ENCODE results near the gene FRMD4A.

Gene FRMD4A

DNA sequence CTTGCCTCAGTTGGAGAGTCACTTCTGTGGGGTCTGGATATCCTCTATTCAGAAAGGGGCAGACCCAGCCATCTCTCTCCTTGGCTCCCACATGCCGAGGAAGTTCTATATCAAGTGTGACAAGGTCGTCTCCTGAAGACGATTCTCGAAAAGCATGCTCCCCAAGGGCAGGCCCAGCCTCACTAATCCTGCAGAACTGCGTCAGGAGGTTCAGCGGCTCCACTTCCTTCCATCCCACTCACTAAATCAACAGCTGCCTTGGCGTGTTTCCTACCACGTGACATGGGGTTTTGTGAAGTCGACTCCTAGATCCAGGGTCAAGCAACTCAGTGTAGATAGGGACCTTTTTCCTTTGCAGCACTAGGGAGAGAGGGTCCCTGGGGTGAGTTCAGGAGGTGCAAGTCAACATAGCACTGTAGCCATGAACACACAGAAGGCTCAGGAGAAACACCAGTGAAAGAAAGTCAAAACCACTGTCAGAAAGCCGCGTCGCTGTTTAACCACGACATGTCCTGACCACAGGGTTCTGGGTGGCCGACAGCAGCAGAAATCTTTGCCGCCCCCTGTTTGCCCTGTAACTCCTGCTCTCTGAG is 587.5 kb downstream of the FRMD4A start:
- no peak for DNase-seq (ENCODE audit: low read depth)

DNA sequence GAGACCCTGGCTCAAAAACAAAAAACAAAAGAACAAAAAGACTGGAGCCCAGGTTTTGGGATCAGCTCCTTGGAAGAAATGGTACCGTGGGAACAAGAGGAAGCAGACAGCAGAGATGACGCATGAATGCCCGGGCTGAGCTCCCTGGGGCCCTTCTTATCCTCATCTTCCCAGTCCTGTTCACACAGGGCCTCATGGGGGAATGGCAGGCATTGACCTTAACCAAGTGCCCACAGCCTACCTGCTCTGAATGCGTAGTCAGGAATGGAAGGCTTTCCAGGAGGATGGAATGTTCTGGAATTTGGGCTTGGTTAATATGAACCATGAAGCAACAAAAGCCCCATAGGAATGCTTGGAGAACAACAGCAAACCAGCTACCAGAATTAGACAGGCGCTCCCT is 589.3 kb downstream of the FRMD4A start:
- no peak for DNase-seq (ENCODE audit: low read depth)

GRCh38 chr10:13740461-13740860 is 590.3 kb downstream of the FRMD4A start:
- DNase-seq (ENCODE audit: low read depth), result no peak

- no peak for DNase-seq (ENCODE audit: low read depth)
Observed at GRCh38 chr10:13739183-13739582, 591.5 kb downstream of the FRMD4A start.

GRCh38 chr10:13736506-13736905 is 594.2 kb downstream of the FRMD4A start:
- no peak for DNase-seq (ENCODE audit: low read depth)

DNA sequence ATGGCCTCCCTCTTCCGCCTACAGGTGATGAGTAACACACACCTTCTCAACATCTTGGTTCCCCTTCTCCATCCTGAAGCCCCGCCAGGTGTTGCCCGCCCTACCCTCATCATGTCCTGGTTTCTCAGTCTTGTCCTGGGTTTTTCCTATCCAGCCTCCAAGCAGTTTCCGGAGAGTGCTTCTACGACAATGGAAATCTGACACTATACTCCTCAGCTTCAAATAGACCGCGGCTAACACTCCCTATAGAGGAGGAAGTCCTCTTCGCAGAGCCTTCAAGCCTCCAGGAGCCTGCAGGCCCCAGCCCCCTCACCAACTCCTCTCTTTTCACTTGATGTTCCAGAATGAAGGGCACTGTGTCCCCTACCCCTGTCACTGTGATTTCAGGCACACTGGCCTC is 596.6 kb downstream of the FRMD4A start:
- DNase-seq (ENCODE audit: low read depth), result no peak

- DNase-seq (ENCODE audit: low read depth), result no peak
Observed at GRCh38 chr10:13733071-13733470, 597.7 kb downstream of the FRMD4A start.

GRCh38 chr10:13732465-13732881 is 598.3 kb downstream of the FRMD4A start:
- no peak for DNase-seq (ENCODE audit: low read depth)

DNA sequence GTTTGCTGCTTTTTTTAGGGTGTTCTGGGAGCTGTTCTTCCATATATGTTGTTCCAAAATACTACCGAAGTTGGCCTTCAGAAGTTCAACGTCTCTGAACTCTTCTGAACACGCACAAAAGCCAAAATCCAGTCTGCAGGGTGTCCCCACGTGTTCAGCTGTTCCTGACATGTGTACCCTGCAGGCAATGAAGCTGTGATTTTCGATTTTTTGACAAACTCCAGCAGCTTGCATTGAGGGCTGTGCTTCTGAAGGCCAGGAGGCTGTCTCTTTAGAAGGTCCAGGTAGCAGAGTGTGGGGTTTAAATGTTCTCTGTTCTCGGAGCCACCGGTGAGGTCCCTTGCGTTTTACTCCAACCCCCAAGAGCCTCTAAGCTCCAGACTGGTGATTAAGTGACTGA is 598.9 kb downstream of the FRMD4A start:
- DNase-seq (ENCODE audit: low read depth), result no peak

DNA sequence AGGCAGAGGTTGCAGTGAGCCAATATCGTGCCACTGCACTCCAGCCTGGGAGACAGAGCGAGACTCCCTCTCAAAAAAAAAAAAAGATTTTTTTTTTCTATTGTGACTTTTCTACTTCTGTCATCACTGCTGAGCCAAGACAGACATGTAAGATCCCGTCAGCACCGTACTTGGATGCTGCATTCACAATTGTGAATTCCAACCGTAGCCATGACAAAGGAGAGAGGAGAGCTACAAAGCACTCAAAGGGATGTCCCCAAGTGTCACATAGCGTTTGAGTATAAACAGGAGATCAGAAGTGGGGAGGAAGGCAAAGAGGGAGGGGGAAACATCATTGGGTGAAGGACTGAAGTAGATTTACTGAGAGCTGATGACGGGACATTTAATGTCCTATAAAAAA is 599.8 kb downstream of the FRMD4A start:
- no peak for DNase-seq (ENCODE audit: low read depth)

DNA sequence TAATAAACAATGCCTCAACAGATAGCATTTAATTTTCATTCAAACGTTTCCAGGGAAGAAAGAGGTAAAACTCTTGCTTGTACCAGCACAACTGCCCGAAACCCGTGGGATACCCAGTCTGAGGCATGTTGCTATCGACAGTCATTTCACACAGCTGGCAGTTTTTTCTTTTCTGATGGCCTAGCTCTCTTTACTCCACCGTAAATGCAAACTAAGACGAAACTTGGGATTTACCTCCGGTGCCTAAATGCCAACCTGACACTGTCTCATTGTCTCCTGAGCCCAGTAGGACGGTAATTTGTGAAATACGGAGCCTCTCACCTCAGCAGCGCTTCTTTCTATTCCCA is 600.4 kb downstream of the FRMD4A start:
- no peak for DNase-seq (ENCODE audit: low read depth)

DNA sequence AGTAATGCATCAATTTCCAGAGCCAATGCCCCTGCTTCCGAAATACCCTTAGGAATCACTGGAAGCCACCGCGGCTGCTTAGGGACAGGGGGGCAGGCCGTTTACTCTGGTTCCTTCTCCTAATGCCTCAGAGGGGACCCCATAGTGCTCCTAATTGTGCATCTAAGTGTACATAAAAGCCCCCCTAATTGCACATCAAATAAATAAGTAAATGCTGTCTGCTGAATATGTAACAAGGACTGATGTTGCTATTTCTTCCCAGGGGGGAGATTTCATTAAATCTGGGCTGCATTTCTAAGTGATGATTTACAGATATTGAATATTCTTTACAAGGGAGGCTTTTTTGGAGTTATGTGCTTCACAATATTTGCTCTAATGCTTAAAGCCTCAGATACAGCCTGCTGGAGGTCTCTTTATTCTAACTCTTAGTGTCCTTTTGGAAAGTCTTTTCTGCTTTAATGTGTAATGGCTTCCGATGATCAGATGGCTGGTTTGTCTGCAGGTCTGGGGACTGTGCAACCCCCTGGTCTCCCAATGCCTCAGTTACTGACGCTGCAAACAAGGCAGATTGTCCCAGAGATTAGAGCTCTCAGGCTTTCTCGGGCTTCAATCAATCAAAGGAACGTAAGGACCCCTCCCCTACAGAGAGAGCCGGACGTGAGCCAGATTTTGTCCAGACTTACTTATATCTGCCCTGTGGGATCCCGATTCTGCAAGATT is 601.0 kb downstream of the FRMD4A start:
- no peak for DNase-seq (ENCODE audit: low read depth)

DNA sequence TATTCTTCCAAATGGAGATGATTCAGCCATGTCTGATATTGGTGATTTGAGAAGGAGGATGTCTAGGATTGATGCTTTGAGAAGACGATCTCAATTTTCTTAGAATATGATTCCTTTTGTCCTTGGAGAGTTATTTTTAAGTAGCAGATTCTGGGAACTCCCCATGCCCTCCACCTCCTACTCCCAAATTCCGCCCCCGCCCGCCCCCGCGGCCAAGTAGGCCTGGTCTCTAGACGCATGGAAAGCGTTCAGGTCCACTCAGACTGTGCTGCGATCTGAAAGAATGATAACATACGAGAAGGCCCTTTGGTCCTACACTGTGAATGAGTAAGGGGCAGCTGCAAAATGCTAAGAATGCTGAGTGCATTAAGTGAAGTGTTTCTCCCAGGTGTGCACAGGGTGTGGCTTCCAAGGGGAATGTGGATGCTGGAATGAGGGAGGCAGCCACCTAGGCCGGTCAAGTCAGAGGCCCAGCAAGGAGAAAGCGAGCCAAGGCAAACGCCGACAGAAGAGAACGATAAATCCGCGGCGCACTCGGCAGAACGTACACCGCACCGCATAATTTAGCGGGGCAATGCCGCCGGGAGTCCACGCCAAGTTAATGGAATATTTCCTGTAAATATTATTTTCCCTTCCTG is 601.7 kb downstream of the FRMD4A start:
- DNase-seq (ENCODE audit: low read depth), result no peak

GRCh38 chr10:13725594-13725993 is 605.1 kb downstream of the FRMD4A start:
- no peak for DNase-seq (ENCODE audit: low read depth)

DNA sequence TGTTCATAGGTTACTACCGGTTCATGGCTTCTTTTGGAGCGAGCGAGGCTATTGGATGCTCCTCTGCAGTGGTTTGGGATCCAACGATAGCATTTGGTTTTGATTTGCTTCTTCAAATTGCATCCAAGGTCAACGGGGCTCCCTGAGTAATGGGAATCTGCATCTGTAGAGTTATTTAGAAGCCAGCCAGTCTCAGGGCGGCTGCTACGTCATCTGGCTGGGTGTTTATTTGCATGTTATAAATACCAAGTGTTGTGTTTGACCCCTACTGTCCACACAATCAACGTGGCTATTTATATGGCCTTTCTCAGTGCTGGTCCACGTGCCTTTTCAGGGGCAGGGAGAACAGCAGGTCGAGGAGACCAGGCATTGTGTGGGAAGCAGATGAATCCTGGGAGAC is 606.2 kb downstream of the FRMD4A start:
- DNase-seq (ENCODE audit: low read depth), result no peak

GRCh38 chr10:13722747-13723653 is 607.7 kb downstream of the FRMD4A start:
- no peak for DNase-seq (ENCODE audit: low read depth)

- DNase-seq (ENCODE audit: low read depth), result no peak
Observed at GRCh38 chr10:13721486-13721885, 609.2 kb downstream of the FRMD4A start.

DNA sequence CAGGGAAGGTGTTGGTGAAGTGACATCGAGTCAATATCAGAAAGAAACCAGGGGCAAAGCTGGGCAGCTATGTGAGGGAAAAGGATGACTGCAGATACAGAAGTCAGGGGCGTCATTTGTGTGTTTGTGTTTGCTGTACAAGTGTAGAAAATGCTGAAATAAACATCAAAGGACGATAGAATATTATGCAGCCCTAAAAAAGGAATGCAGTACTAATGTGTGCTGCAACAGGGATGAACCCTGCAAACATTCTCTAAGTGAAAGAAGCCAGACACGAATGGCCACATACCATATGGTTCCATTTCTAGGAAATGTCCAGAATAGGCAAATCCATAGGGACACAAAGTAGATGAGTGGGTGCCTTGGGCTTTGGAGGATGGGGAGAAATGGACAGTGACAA is 610.0 kb downstream of the FRMD4A start:
- DNase-seq (ENCODE audit: low read depth), result no peak

DNA sequence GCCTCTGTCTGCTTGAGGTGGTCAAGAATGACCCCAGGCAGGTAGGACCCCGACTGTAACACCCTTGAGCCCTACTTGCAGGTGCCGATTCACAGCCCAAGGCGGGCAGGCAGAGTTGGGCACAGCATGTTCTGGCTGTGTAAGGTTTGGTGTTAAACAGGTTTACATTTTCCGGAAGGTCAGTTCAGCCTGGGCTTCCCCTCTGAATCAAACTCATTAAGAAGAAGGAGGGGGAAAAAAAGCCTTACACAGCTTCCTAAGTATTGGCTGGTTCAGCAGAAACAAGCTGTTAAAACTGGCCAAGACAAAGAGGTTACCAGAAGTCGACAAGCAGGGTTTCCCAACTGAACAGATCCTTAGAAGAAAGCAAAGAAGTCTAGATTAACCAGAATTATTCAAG is 611.3 kb downstream of the FRMD4A start:
- no peak for DNase-seq (ENCODE audit: low read depth)

DNA sequence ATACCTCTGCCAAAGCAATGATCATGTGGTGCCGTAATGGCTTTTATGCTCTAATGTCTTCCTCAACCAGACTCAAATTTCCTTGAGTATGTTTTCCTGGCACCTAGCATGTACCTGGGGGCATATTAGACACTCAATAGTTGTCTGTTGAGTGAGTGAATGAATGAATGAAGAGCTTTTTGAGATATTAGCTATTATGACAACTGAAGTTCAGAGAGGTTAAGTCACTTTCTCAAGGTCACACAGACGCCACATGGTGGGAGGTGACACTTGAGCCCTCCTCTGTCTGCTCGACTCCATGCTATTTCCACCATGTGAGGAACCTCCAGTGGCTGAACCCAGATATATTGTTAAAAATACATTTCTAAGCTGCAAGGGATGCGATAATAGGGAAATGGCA is 611.9 kb downstream of the FRMD4A start:
- DNase-seq (ENCODE audit: low read depth), result no peak

- peak; percentile 74 for DNase-seq (ENCODE audit: low read depth)
Observed at GRCh38 chr10:13717936-13718772, 612.6 kb downstream of the FRMD4A start.

GRCh38 chr10:13717571-13717935 is 613.2 kb downstream of the FRMD4A start:
- no peak for DNase-seq (ENCODE audit: low read depth)

Measured in stromal cell of bone marrow (primary cell).